PC-3 (cell line): ENCODE measurements around the gene MAN1B1. TPM values are rescaled to one million over a fixed set of nuclear protein-coding genes. Genes with fewer than 3 reads are reported as not detected.

Source experiments
- ATAC-seq: fragments of 200-7000 bp; cut with Tn5 transposase; 2 replicates; pipeline ENCODE4 v1.9.1; 2020; ENCODE audit warnings: mild to moderate bottlenecking, moderate library complexity
- BruUV-seq: library from RNA; stranded (reverse); fragments of 400-500 nt; replicated peaks from 2 replicates; lab custom pipeline; 2021; lab: Mats Ljungman, UMichigan
- CTCF ChIA-PET: fragments of 300-600 bp; sonication (Branson Sonifier 250); formaldehyde crosslinking; loops from one replicate; lab custom pipeline; 2022; ENCODE audit warnings: antibody characterized with exemption; lab: Charles Lee
- POLR2A ChIA-PET: fragments of 300-600 bp; sonication (Branson Sonifier 250); formaldehyde crosslinking; loops from one replicate; lab custom pipeline; 2022; ENCODE audit warnings: antibody characterized with exemption; ENCODE audit not compliant: unreplicated experiment; lab: Charles Lee
- DNase-seq: peaks from one replicate; pipeline ENCODE4 v3.0.0-alpha.2; 2015
- H2AFZ ChIP-seq: fragments of 300-600 bp; sonication (generic); 2 replicates; pipeline ENCODE4 v1.6.0; 2016; ENCODE audit warnings: antibody characterized with exemption, low read length
- H3F3A ChIP-seq: fragments of 300-600 bp; sonication (generic); one replicate; pipeline ENCODE4 v1.6.0; 2017; ENCODE audit warnings: antibody characterized with exemption, low read length, control low read depth, mild to moderate bottlenecking; ENCODE audit not compliant: unreplicated experiment
- H3K27ac ChIP-seq: fragments of 300-600 bp; sonication (generic); 2 replicates; pipeline ENCODE4 v1.5.1; 2016; ENCODE audit warnings: mild to moderate bottlenecking, low read length
- H3K27me3 ChIP-seq: fragments of 300-600 bp; sonication (generic); 2 replicates; pipeline ENCODE4 v1.6.1; 2016; ENCODE audit warnings: low read length, mixed read lengths
- H3K36me3 ChIP-seq: fragments of 300-600 bp; sonication (generic); 2 replicates; pipeline ENCODE4 v1.6.1; 2016; ENCODE audit warnings: low read depth, mixed run types, low read length, mixed read lengths
- H3K4me1 ChIP-seq: fragments of 300-600 bp; sonication (generic); 2 replicates; pipeline ENCODE4 v1.5.1; 2016; ENCODE audit warnings: low read length; ENCODE audit not compliant: insufficient read depth
- H3K4me2 ChIP-seq: fragments of 300-600 bp; sonication (generic); 2 replicates; pipeline ENCODE4 v1.6.0; 2016; ENCODE audit warnings: low read length
- H3K4me3 ChIP-seq: fragments of 300-600 bp; sonication (generic); 2 replicates; pipeline ENCODE4 v1.5.1; 2016; ENCODE audit warnings: mild to moderate bottlenecking, low read length, mixed read lengths
- H3K79me2 ChIP-seq: fragments of 300-600 bp; sonication (generic); 2 replicates; pipeline ENCODE4 v1.6.1; 2017; ENCODE audit warnings: low read length, mixed read lengths
- H3K9ac ChIP-seq: fragments of 300-600 bp; sonication (generic); 2 replicates; pipeline ENCODE4 v1.6.0; 2016; ENCODE audit warnings: mild to moderate bottlenecking, low read length
- H3K9me2 ChIP-seq: fragments of 300-600 bp; sonication (generic); replicated peaks from 2 replicates; pipeline ENCODE4 v1.6.1; 2016; ENCODE audit warnings: mixed run types, low read length, mixed read lengths
- H3K9me3 ChIP-seq: fragments of 300-600 bp; sonication (generic); 2 replicates; pipeline ENCODE4 v1.6.1; 2016; ENCODE audit warnings: low read length, mixed read lengths
- H4K20me1 ChIP-seq: fragments of 300-600 bp; sonication (generic); 2 replicates; pipeline ENCODE4 v1.6.1; 2016; ENCODE audit warnings: low read length, mixed read lengths
- EZH2 ChIP-seq: fragments of 300-600 bp; sonication (generic); IDR thresholded peaks from one replicate; pipeline ENCODE4 v1.6.1; 2017; ENCODE audit warnings: antibody characterized with exemption, mild to moderate bottlenecking, low read length; ENCODE audit not compliant: unreplicated experiment
- EZH2phosphoT487 ChIP-seq: fragments of 300-600 bp; sonication (generic); IDR thresholded peaks from 2 replicates; pipeline ENCODE4 v1.6.1; 2018; ENCODE audit warnings: mild to moderate bottlenecking, antibody characterized with exemption, low read length, borderline replicate concordance
- intact Hi-C: fragments of 100-400 bp; cut with micrococcal nuclease; formaldehyde crosslinking; loops from 2 replicates; pipeline ENCODE4 v1.9.0; 2023
- total RNA-seq: library from RNA; depleted of rRNA; stranded (reverse); fragments of >200 nt; gene quantifications from 2 replicates; pipeline ENCODE4 v1.2.3, GENCODE V29; 2014
- TF ChIP-seq, protein P1 (sequence below): fragments of 300-600 bp; sonication (generic); conservative IDR thresholded peaks from 2 replicates; pipeline ENCODE4 v1.5.1; 2017; ENCODE audit warnings: antibody characterized with exemption, low read depth, mild to moderate bottlenecking, low read length

MAN1B1 gene
- total RNA-seq, 1 experiment from 2014 or later = 65.5 TPM

DNA sequence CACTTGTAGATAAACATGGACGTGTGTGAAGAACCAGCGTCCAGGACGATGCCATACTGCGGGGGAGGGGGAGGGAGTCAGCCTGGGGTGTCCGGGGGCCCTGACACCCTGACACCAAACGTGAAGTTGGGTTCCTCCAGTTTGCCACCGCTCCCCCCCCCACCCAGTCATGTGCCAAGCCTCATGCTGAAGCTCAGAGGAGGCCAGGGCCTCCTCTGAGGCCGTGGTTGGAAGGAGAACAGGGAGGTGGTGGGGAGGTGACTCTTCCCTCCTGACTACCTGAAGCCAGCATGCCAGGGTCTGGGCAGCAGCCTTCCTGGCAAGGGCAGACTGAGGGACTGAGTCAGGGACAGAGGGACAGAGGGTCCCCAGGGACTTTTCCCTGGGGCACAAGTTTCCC, 34.5 kb upstream of the MAN1B1 start:
- no peaks in the 10 kb centered on the region for H3F3A ChIP-seq
- intact Hi-C loops = no loop called here
- no peaks in the 10 kb centered on the region for H4K20me1 ChIP-seq
- H3K27ac ChIP-seq = no peak overlapping the region
- TF ChIP-seq EZH2 (no peak), EZH2phosphoT487 (no peak)
- TF ChIP-seq, protein P1, sequence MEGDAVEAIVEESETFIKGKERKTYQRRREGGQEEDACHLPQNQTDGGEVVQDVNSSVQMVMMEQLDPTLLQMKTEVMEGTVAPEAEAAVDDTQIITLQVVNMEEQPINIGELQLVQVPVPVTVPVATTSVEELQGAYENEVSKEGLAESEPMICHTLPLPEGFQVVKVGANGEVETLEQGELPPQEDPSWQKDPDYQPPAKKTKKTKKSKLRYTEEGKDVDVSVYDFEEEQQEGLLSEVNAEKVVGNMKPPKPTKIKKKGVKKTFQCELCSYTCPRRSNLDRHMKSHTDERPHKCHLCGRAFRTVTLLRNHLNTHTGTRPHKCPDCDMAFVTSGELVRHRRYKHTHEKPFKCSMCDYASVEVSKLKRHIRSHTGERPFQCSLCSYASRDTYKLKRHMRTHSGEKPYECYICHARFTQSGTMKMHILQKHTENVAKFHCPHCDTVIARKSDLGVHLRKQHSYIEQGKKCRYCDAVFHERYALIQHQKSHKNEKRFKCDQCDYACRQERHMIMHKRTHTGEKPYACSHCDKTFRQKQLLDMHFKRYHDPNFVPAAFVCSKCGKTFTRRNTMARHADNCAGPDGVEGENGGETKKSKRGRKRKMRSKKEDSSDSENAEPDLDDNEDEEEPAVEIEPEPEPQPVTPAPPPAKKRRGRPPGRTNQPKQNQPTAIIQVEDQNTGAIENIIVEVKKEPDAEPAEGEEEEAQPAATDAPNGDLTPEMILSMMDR = no peak
- DNase-seq = no peak
- H2AFZ ChIP-seq = no peak overlapping the region
- ChIA-PET POLR2A (no interaction called here), CTCF (interaction anchor here (0.6 to 1.0 kb wide), 2 partner anchors 14 to 17 kb away, joined by 3 to 4 read pairs; no protein-coding TSS in a partner anchor)
- H3K9ac ChIP-seq = no peak overlapping the region
- no peaks in the 10 kb centered on the region for H3K9me2 ChIP-seq
- H3K36me3 ChIP-seq = no peaks in the 10 kb centered on the region
- H3K9me3 ChIP-seq = no peaks in the 10 kb centered on the region
- H3K27me3 ChIP-seq = no peaks in the 10 kb centered on the region
- no peak overlapping the region for H3K4me2 ChIP-seq
- no TSS peak for BruUV-seq
- no peaks in the 10 kb centered on the region for H3K79me2 ChIP-seq
- H3K4me1 ChIP-seq = peaks cover 20% of the 10 kb centered on the region
- no peak overlapping the region for H3K4me3 ChIP-seq
- ATAC-seq = no peak

DNA sequence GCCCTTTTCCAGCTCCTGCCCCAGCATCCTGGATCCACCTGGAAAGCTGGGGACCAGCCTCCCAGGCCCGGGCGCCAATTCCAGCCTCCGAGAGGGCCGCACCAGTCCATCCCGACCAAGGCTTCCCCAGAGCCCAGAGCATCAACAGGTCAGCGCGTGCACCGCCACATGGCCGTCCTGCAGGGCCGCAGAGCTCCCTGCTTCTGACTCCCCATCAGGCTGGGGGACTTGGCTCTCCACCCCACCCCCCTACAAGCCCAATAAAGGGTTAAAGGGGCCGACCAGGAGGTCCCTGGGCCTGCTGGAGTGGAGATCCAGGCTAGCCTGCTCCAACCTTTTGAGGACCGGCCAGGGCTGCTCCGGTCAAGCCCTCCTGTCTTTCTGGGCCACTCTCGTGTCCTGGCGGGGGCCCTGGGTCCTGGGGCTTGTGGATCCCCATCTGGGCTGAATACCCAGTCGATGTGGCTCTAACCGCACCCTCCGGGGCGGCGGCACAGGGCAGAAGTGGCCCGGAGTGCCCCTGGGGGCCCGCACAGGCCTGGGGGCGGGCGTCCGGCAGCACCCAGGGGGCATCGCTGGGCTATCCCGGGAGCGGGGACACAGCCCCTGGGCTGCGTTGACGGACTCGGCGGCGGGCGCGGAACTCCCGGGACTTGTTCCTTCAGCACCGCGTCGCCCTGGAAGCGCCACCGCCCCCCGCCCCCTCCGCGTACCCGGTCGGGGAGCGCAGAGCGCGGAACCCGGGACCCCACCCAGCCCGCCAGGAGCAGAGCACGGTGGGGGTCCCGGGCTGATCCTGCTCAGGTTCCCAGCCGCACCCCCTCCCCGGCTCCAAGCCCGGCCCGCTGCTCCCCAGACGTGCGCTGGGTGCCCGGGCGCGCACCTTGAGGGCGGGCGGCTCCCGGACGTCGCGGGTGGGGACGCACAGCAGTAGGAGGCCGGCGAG, 33.5 kb upstream of the MAN1B1 start:
- ATAC-seq (peak; percentile 10), DNase-seq (no peak)
- H3K4me3 ChIP-seq = peak overlapping the region; percentile 67
- no peak overlapping the region for H3K27ac ChIP-seq
- peaks cover 24% of the 10 kb centered on the region for H3K4me1 ChIP-seq
- CTCF ChIA-PET = interaction anchor here (0.6 to 1.0 kb wide), 2 partner anchors 13 to 18 kb away, joined by 3 to 4 read pairs; no protein-coding TSS in a partner anchor
- no peaks in the 10 kb centered on the region for H4K20me1 ChIP-seq
- BruUV-seq = no TSS peak
- intact Hi-C loops = no loop called here
- peak overlapping the region; percentile 48; the same call in 1 of the 2 replicates for H2AFZ ChIP-seq
- no peaks in the 10 kb centered on the region for H3K9me2 ChIP-seq
- peak overlapping the region; percentile 92 for H3K4me2 ChIP-seq
- POLR2A ChIA-PET = no interaction called here
- H3K27me3 ChIP-seq = no peaks in the 10 kb centered on the region
- no peaks in the 10 kb centered on the region for H3K79me2 ChIP-seq
- no peak overlapping the region for H3K9ac ChIP-seq
- TF ChIP-seq EZH2 (no peak), EZH2phosphoT487 (no peak)
- TF ChIP-seq, protein P1 = no peak
- H3K9me3 ChIP-seq = no peaks in the 10 kb centered on the region
- no peaks in the 10 kb centered on the region for H3K36me3 ChIP-seq
- no peaks in the 10 kb centered on the region for H3F3A ChIP-seq
